ENCODE results near the gene BCKDK. TPM values are rescaled to one million over a fixed set of nuclear protein-coding genes. Genes with fewer than 3 reads are reported as not detected.

The BCKDK gene
- total RNA-seq, 2 experiments from 2014 or later = 39.0 to 40.4 TPM

DNA sequence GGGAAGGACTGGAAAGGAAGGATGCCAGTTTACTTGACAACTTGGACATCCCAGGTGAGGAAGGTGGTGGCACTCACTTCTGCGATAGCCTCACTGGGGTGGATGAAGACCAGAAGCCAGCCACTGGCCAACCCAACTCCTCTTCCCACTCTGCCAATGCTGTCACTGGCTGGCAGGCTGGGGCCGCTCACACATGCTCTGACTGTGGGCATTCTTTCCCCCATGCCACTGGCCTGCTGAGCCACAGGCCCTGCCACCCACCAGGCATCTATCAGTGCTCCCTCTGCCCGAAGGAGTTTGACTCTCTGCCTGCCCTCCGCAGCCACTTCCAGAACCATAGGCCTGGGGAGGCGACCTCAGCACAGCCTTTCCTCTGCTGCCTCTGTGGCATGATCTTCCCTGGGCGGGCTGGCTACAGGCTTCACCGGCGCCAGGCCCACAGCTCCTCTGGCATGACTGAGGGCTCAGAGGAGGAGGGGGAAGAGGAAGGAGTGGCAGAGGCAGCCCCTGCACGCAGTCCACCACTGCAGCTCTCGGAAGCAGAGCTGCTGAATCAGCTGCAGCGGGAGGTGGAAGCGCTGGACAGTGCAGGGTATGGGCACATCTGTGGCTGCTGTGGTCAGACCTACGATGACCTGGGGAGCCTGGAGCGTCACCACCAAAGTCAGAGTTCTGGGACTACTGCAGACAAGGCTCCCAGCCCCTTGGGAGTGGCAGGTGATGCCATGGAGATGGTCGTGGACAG lies 29.4 kb upstream of the BCKDK start:
- Histone ChIP-seq H3K4me1 (ENCODE audit: insufficient read depth, low read length, poor library complexity, severe bottlenecking) (peaks cover 7% of the 10 kb centered on the region), H3K4me2 (ENCODE audit: low read length) (no peak overlapping the region), H4K20me1 (ENCODE audit: insufficient read depth, low read length) (no peaks in the 10 kb centered on the region), H3K36me3 (ENCODE audit: insufficient read depth, low read length) (peaks cover 73% of the 10 kb centered on the region), H3K79me2 (ENCODE audit: insufficient read depth, low read depth, low read length) (peaks cover 20% of the 10 kb centered on the region), H3K9me2 (ENCODE audit: insufficient read depth, low read length) (no peaks in the 10 kb centered on the region), H3K4me3 (ENCODE audit: low read depth, low read length, poor library complexity, severe bottlenecking) (no peak overlapping the region), H3K9me3 (ENCODE audit: low read length) (no peaks in the 10 kb centered on the region), H3K27ac (ENCODE audit: low read depth, low read length, poor library complexity, severe bottlenecking) (no peak overlapping the region), H2AFZ (ENCODE audit: low read length) (no peak overlapping the region)
- intact Hi-C loops (cut with micrococcal nuclease; ENCODE audit: unreplicated experiment) = no loop called here
- POLR2A ChIA-PET = no interaction called here
- CTCF ChIA-PET (ENCODE audit: unreplicated experiment) = no interaction called here
- no TSS peak for BruUV-seq (replicated peaks)
- no peak for TF ChIP-seq EZH2phosphoT487 (IDR thresholded peaks at IDR 0.05; ENCODE audit: borderline replicate concordance, low read depth, low read length)
- TF ChIP-seq, protein P1, sequence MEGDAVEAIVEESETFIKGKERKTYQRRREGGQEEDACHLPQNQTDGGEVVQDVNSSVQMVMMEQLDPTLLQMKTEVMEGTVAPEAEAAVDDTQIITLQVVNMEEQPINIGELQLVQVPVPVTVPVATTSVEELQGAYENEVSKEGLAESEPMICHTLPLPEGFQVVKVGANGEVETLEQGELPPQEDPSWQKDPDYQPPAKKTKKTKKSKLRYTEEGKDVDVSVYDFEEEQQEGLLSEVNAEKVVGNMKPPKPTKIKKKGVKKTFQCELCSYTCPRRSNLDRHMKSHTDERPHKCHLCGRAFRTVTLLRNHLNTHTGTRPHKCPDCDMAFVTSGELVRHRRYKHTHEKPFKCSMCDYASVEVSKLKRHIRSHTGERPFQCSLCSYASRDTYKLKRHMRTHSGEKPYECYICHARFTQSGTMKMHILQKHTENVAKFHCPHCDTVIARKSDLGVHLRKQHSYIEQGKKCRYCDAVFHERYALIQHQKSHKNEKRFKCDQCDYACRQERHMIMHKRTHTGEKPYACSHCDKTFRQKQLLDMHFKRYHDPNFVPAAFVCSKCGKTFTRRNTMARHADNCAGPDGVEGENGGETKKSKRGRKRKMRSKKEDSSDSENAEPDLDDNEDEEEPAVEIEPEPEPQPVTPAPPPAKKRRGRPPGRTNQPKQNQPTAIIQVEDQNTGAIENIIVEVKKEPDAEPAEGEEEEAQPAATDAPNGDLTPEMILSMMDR (conservative IDR thresholded peaks at IDR 0.05; ENCODE audit: low read length) = no peak
- DNase-seq (ENCODE audit: low spot score) = no peak

DNA sequence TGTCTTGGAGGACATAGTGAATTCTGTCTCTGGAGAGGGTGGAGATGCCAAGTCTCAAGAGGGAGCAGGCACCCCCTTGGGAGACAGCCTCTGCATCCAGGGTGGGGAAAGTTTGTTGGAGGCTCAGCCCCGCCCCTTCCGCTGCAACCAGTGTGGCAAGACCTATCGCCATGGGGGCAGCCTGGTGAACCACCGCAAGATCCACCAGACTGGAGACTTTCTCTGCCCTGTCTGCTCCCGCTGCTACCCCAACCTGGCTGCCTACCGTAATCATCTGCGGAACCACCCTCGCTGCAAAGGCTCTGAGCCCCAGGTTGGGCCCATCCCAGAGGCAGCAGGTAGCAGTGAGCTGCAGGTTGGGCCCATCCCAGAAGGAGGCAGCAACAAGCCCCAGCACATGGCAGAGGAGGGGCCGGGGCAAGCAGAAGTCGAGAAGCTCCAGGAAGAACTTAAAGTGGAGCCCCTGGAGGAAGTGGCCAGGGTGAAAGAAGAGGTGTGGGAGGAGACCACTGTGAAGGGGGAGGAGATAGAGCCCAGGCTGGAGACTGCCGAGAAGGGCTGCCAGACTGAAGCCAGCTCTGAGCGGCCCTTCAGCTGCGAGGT lies 28.7 kb upstream of the BCKDK start:
- H3K9me3 ChIP-seq (ENCODE audit: low read length) = no peaks in the 10 kb centered on the region
- no peak overlapping the region for H2AFZ ChIP-seq (ENCODE audit: low read length)
- peaks cover 73% of the 10 kb centered on the region for H3K36me3 ChIP-seq (ENCODE audit: insufficient read depth, low read length)
- no peaks in the 10 kb centered on the region for H4K20me1 ChIP-seq (ENCODE audit: insufficient read depth, low read length)
- H3K27ac ChIP-seq (ENCODE audit: low read depth, low read length, poor library complexity, severe bottlenecking) = no peak overlapping the region
- no peaks in the 10 kb centered on the region for H3K9me2 ChIP-seq (ENCODE audit: insufficient read depth, low read length)
- H3K4me1 ChIP-seq (ENCODE audit: insufficient read depth, low read length, poor library complexity, severe bottlenecking) = peaks cover 7% of the 10 kb centered on the region
- no peak overlapping the region for H3K4me3 ChIP-seq (ENCODE audit: low read depth, low read length, poor library complexity, severe bottlenecking)
- TF ChIP-seq, protein P1 (conservative IDR thresholded peaks at IDR 0.05; ENCODE audit: low read length) = no peak
- TF ChIP-seq EZH2phosphoT487 (IDR thresholded peaks at IDR 0.05; ENCODE audit: borderline replicate concordance, low read depth, low read length) = no peak
- intact Hi-C loops (cut with micrococcal nuclease; ENCODE audit: unreplicated experiment) = no loop called here
- BruUV-seq (replicated peaks) = no TSS peak
- peaks cover 20% of the 10 kb centered on the region for H3K79me2 ChIP-seq (ENCODE audit: insufficient read depth, low read depth, low read length)
- no peak for DNase-seq (ENCODE audit: low spot score)
- CTCF ChIA-PET (ENCODE audit: unreplicated experiment) = no interaction called here
- H3K4me2 ChIP-seq (ENCODE audit: low read length) = no peak overlapping the region
- POLR2A ChIA-PET = no interaction called here

DNA sequence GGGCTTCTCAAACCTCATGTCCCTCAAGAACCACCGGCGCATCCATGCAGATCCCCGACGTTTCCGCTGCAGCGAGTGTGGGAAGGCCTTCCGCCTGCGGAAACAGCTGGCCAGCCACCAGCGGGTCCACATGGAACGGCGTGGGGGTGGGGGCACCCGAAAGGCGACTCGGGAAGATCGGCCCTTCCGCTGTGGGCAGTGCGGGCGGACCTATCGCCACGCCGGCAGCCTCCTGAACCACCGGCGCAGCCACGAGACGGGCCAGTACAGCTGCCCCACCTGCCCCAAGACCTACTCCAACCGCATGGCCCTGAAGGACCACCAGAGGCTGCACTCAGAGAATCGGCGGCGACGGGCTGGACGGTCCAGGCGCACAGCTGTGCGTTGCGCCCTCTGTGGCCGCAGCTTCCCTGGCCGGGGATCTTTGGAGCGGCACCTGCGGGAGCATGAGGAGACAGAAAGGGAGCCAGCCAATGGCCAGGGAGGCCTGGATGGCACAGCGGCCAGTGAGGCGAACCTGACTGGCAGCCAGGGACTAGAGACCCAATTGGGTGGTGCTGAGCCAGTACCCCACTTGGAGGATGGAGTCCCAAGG lies 28.1 kb upstream of the BCKDK start:
- CTCF ChIA-PET (ENCODE audit: unreplicated experiment) = no interaction called here
- Histone ChIP-seq H3K4me3 (ENCODE audit: low read depth, low read length, poor library complexity, severe bottlenecking) (no peak overlapping the region), H3K4me1 (ENCODE audit: insufficient read depth, low read length, poor library complexity, severe bottlenecking) (peaks cover 5% of the 10 kb centered on the region), H3K9me2 (ENCODE audit: insufficient read depth, low read length) (no peaks in the 10 kb centered on the region), H3K27ac (ENCODE audit: low read depth, low read length, poor library complexity, severe bottlenecking) (no peak overlapping the region), H2AFZ (ENCODE audit: low read length) (no peak overlapping the region), H3K9me3 (ENCODE audit: low read length) (no peaks in the 10 kb centered on the region), H3K4me2 (ENCODE audit: low read length) (no peak overlapping the region), H4K20me1 (ENCODE audit: insufficient read depth, low read length) (no peaks in the 10 kb centered on the region), H3K36me3 (ENCODE audit: insufficient read depth, low read length) (peaks cover 78% of the 10 kb centered on the region), H3K79me2 (ENCODE audit: insufficient read depth, low read depth, low read length) (peaks cover 14% of the 10 kb centered on the region)
- POLR2A ChIA-PET = no interaction called here
- BruUV-seq (replicated peaks) = no TSS peak
- intact Hi-C loops (cut with micrococcal nuclease; ENCODE audit: unreplicated experiment) = no loop called here
- DNase-seq (ENCODE audit: low spot score) = no peak
- TF ChIP-seq, protein P1 (conservative IDR thresholded peaks at IDR 0.05; ENCODE audit: low read length) = no peak
- TF ChIP-seq EZH2phosphoT487 (IDR thresholded peaks at IDR 0.05; ENCODE audit: borderline replicate concordance, low read depth, low read length) = no peak
